GM12878 (cell line): Measurements from ENCODE around the gene MAP3K6. TPM values are rescaled to one million over a fixed set of nuclear protein-coding genes. Genes with fewer than 3 reads are reported as not detected.

Experiments used
- ATAC-seq: fragments of 200-7000 bp; cut with Tn5 transposase; 3 replicates; pipeline ENCODE4 v1.9.1; 2020; ENCODE audit warnings: mild to moderate bottlenecking, moderate library complexity
- BruUV-seq: library from RNA; stranded (reverse); fragments of 400-500 nt; replicated peaks from 2 replicates; lab custom pipeline; 2021; lab: Mats Ljungman, UMichigan
- CTCF ChIA-PET: fragments of 300-600 bp; sonication (Branson Sonifier 250); formaldehyde crosslinking; extraction: SDS; loops from one replicate; lab custom pipeline; 2021; ENCODE audit warnings: inconsistent platforms; lab: Yijun Ruan, JAX
- POLR2A ChIA-PET: fragments of 350-600 bp; formaldehyde crosslinking; extraction: SDS; loops from one replicate; lab custom pipeline; 2021; ENCODE audit warnings: inconsistent platforms; lab: Charles Lee
- RAD21 ChIA-PET: fragments of 300-600 bp; sonication (Branson Sonifier 250); formaldehyde crosslinking; loops from one replicate; lab custom pipeline; 2023; ENCODE audit warnings: antibody characterized with exemption; ENCODE audit not compliant: unreplicated experiment; lab: Charles Lee
- SMC1A ChIA-PET: fragments of 300-600 bp; sonication (Branson Sonifier 250); formaldehyde crosslinking; loops from one replicate; lab custom pipeline; 2023; ENCODE audit not compliant: unreplicated experiment, uncharacterized antibody; lab: Charles Lee
- DNase-seq: peaks from one replicate; pipeline ENCODE4 v3.0.0-alpha.2; 2011; ENCODE audit warnings: low read depth, low spot score
- FAIRE-seq: peaks from 3 replicates; lab custom pipeline; 2011; peaks lifted over from hg19 to GRCh38; lab: Jason Lieb, UNC
- H2AFZ ChIP-seq: 2 replicates; pipeline ENCODE4 v1.6.0; 2011; ENCODE audit warnings: low read depth, low read length, control low read depth; ENCODE audit not compliant: control insufficient read depth
- H3K27ac ChIP-seq: 2 replicates; pipeline ENCODE4 v1.5.1; 2011; ENCODE audit warnings: control low read depth; ENCODE audit not compliant: control insufficient read depth, insufficient read depth
- H3K27me3 ChIP-seq, 2 experiments: replicated peaks in 1 of 2; 2 replicates each; pipeline versions ENCODE4 v1.6.0 to v1.6.1; 2011; ENCODE audit warnings: low read length in 1 of 2; ENCODE audit not compliant: control insufficient read depth in 2 of 2, insufficient read depth in 2 of 2
- H3K36me3 ChIP-seq, 2 experiments: 2 replicates each; pipeline ENCODE4 v1.5.1; 2011; ENCODE audit warnings: low read length in 1 of 2; ENCODE audit not compliant: control insufficient read depth in 2 of 2, insufficient read depth in 2 of 2
- H3K4me1 ChIP-seq: 2 replicates; pipeline ENCODE4 v1.6.1; 2011; ENCODE audit warnings: mild to moderate bottlenecking, low read length, moderate library complexity, mixed read lengths; ENCODE audit not compliant: control insufficient read depth, insufficient read depth
- H3K4me2 ChIP-seq: 2 replicates; pipeline ENCODE4 v1.6.0; 2011; ENCODE audit warnings: control low read depth; ENCODE audit not compliant: control insufficient read depth, insufficient read depth
- H3K4me3 ChIP-seq: fragments of 200-600 bp; sonication (generic); 2 replicates; pipeline ENCODE4 v1.5.1; 2016
- H3K79me2 ChIP-seq: 2 replicates; pipeline ENCODE4 v1.6.0; 2011; ENCODE audit warnings: low read length; ENCODE audit not compliant: control insufficient read depth, insufficient read depth
- H3K9ac ChIP-seq: 2 replicates; pipeline ENCODE4 v1.8.0; 2011; ENCODE audit warnings: low read length, control low read depth, mixed read lengths; ENCODE audit not compliant: control insufficient read depth, insufficient read depth
- H3K9me3 ChIP-seq: replicated peaks from 3 replicates; pipeline ENCODE4 v1.5.1; 2011; ENCODE audit warnings: mild to moderate bottlenecking, low read length; ENCODE audit not compliant: control insufficient read depth, insufficient read depth
- H4K20me1 ChIP-seq: 2 replicates; pipeline ENCODE4 v1.6.0; 2011; ENCODE audit not compliant: control insufficient read depth, insufficient read depth
- DPF2 ChIP-seq: fragments of 450-650 bp; IDR thresholded peaks from 2 replicates; pipeline ENCODE4 v1.6.1; 2017; ENCODE audit warnings: mild to moderate bottlenecking
- E4F1 ChIP-seq: fragments of 450-650 bp; IDR thresholded peaks from 2 replicates; pipeline ENCODE4 v1.6.1; 2018; ENCODE audit warnings: borderline replicate concordance, mild to moderate bottlenecking; ENCODE audit not compliant: partially characterized antibody
- ELK1 ChIP-seq: IDR thresholded peaks from 2 replicates; pipeline ENCODE4 v1.6.1; 2012; ENCODE audit warnings: low read depth, low read length, improper control_type of control experiment
- MEF2B ChIP-seq: fragments of 450-650 bp; IDR thresholded peaks from 2 replicates; pipeline ENCODE4 v1.6.1; 2018; ENCODE audit warnings: mild to moderate bottlenecking, moderate library complexity; ENCODE audit not compliant: partially characterized antibody, poor library complexity, severe bottlenecking
- SUPT20H ChIP-seq: IDR thresholded peaks from 2 replicates; pipeline ENCODE4 v1.6.1; 2011; ENCODE audit warnings: low read depth, mild to moderate bottlenecking, low read length, moderate library complexity, borderline replicate concordance; ENCODE audit not compliant: control insufficient read depth
- ZNF207 ChIP-seq: fragments of 450-650 bp; IDR thresholded peaks from 2 replicates; pipeline ENCODE4 v1.6.1; 2014; ENCODE audit warnings: antibody characterized with exemption, mild to moderate bottlenecking, borderline replicate concordance
- WGBS: methylation state at CpG from one replicate; pipeline ENCODE4 v1.1.6; 2016; ENCODE audit warnings: low lambda C conversion rate; ENCODE audit not compliant: insufficient replicate concordance, insufficient coverage; ENCODE audit errors: missing lambda C conversion rate; 5-methylcytosine and 5-hydroxymethylcytosine counted together
- in situ Hi-C: fragments of 300-500 bp; cut with MboI; formaldehyde crosslinking; loops from 9 replicates; pipeline ENCODE4 v1.14.3; 2018; ENCODE audit warnings: mixed read lengths
- intact Hi-C: fragments of 100-400 bp; cut with micrococcal nuclease; formaldehyde crosslinking; loops from one replicate; pipeline ENCODE4 v1.14.2; 2022; ENCODE audit not compliant: unreplicated experiment
- polyA plus RNA-seq, 11 experiments: library from polyadenylated mRNA; depleted of rRNA in 4 of 11; unstranded in 6 of 11; stranded (reverse) in 5 of 11; fragments of >200 nt; fragmentation: Nextera tagmentation in 4 of 11; fragmentation: Illumina TruSeq in 1 of 11; extraction: Ambion mirVana in 4 of 11; extraction: Trizol in 1 of 11; gene quantifications; 1 replicate in 1 of 11; 2 replicates in 10 of 11; pipeline versions ENCODE4 v1.2.1 to v1.2.3, GENCODE V29; 2011 to 2016; ENCODE audit warnings: inconsistent platforms in 2 of 11, missing spikeins in 2 of 11, low read depth in 1 of 11
- total RNA-seq, 4 experiments: library from RNA; depleted of rRNA in 3 of 4; stranded (reverse); fragments of >200 nt in 3 of 4; fragmentation: Illumina TruSeq in 1 of 4; extraction: Trizol in 1 of 4; gene quantifications; 2 replicates each; pipeline versions ENCODE4 v1.2.1 to v1.2.3, GENCODE V29; 2013 to 2021
- TF ChIP-seq, protein P1 (sequence below): IDR thresholded peaks from 2 replicates; pipeline ENCODE4 v1.6.1; 2012; ENCODE audit warnings: mild to moderate bottlenecking, low read depth, low read length

MAP3K6 gene
- total and polyA plus RNA-seq, 10 of the 15 experiments (the other 5 are each of a cell fraction or from before 2014, with no cell fraction given) = 0.15 to 3.4 (median 1.2) TPM; not detected in 1

- H3K9me3 ChIP-seq = no peaks in the 10 kb centered on the region
- intact Hi-C loops = no loop called here
- H4K20me1 ChIP-seq = no peaks in the 10 kb centered on the region
- no peaks in the 10 kb centered on the region for H3K27me3 ChIP-seq
- no peak overlapping the region for H3K4me2 ChIP-seq
- peaks cover 30% of the 10 kb centered on the region for H3K4me1 ChIP-seq
- RAD21 ChIA-PET = interaction anchor here (0.7 to 9.8 kb wide), 4 partner anchors 15 to 190 kb away, joined by 3 to 94 read pairs (median 25); partner anchors contain the start of genes AHDC1 and WASF2
- TF ChIP-seq E4F1 = no peak
- TF ChIP-seq, all 136 proteins: peak for 0
- ChIA-PET CTCF (interaction anchor here (0.6 to 18.9 kb wide), 10 partner anchors 8 to 369 kb away, joined by 3 to 240 read pairs (median 11); partner anchors contain the start of gene AHDC1), POLR2A (interaction anchor here (0.5 to 1.1 kb wide), 5 partner anchors 16 to 347 kb away, joined by 3 to 5 read pairs (median 3); no protein-coding TSS in a partner anchor), SMC1A (interaction anchor here (0.8 to 22.2 kb wide), 8 partner anchors 12 to 192 kb away, joined by 3 to 470 read pairs (median 8); partner anchors contain the start of gene AHDC1)
- Histone ChIP-seq H2AFZ (no peak overlapping the region), H3K9ac (no peak overlapping the region), H3K79me2 (peaks cover 4% of the 10 kb centered on the region), H3K27ac (no peak overlapping the region), H3K36me3 (peaks cover 21 to 45% of the 10 kb centered on the region in 2 experiments), H3K4me3 (no peak overlapping the region)
- no TSS peak for BruUV-seq
- FAIRE-seq (no peak), ATAC-seq (no peak), DNase-seq (no peak)
- in situ Hi-C loops = no loop called here
- 93% methylated on average over 1 of the region's 1 CpG for WGBS
These were observed 47.3 kb upstream of the MAP3K6 start for GRCh38 chr1:27414091-27414490.

- Histone ChIP-seq H3K27me3 (no peaks in the 10 kb centered on the region), H3K36me3 (peaks cover 27 to 52% of the 10 kb centered on the region in 2 experiments), H2AFZ (no peak overlapping the region), H3K27ac (no peak overlapping the region), H3K4me1 (peaks cover 24% of the 10 kb centered on the region), H4K20me1 (no peaks in the 10 kb centered on the region), H3K9me3 (no peaks in the 10 kb centered on the region), H3K79me2 (peaks cover 2% of the 10 kb centered on the region; the same call in 1 of the 2 replicates), H3K4me2 (no peak overlapping the region), H3K4me3 (no peak overlapping the region), H3K9ac (no peak overlapping the region)
- DNase-seq = no peak
- in situ Hi-C loops = no loop called here
- ChIA-PET CTCF (interaction anchor here (0.6 to 18.9 kb wide), 10 partner anchors 15 to 368 kb away, joined by 3 to 240 read pairs (median 6); partner anchors contain the start of gene AHDC1), RAD21 (interaction anchor here (1.1 to 9.8 kb wide), 3 partner anchors 33 to 76 kb away, joined by 3 to 94 read pairs (median 6); partner anchors contain the start of gene WASF2), SMC1A (interaction anchor here (0.8 to 22.2 kb wide), 6 partner anchors 12 to 193 kb away, joined by 3 to 470 read pairs (median 3); partner anchors contain the start of gene AHDC1), POLR2A (interaction anchor here (0.6 to 1.3 kb wide), 2 partner anchors 15 to 78 kb away, joined by 3 to 6 read pairs; no protein-coding TSS in a partner anchor)
- no peak for FAIRE-seq
- BruUV-seq = no TSS peak
- no peak for ATAC-seq
- intact Hi-C loops = no loop called here
- WGBS = 92% methylated on average over 4 of the region's 4 CpGs
- TF ChIP-seq SUPT20H (no peak), ZNF207 (no peak), DPF2 (no peak), MEF2B (no peak), ELK1 (no peak)
- TF ChIP-seq, protein P1, sequence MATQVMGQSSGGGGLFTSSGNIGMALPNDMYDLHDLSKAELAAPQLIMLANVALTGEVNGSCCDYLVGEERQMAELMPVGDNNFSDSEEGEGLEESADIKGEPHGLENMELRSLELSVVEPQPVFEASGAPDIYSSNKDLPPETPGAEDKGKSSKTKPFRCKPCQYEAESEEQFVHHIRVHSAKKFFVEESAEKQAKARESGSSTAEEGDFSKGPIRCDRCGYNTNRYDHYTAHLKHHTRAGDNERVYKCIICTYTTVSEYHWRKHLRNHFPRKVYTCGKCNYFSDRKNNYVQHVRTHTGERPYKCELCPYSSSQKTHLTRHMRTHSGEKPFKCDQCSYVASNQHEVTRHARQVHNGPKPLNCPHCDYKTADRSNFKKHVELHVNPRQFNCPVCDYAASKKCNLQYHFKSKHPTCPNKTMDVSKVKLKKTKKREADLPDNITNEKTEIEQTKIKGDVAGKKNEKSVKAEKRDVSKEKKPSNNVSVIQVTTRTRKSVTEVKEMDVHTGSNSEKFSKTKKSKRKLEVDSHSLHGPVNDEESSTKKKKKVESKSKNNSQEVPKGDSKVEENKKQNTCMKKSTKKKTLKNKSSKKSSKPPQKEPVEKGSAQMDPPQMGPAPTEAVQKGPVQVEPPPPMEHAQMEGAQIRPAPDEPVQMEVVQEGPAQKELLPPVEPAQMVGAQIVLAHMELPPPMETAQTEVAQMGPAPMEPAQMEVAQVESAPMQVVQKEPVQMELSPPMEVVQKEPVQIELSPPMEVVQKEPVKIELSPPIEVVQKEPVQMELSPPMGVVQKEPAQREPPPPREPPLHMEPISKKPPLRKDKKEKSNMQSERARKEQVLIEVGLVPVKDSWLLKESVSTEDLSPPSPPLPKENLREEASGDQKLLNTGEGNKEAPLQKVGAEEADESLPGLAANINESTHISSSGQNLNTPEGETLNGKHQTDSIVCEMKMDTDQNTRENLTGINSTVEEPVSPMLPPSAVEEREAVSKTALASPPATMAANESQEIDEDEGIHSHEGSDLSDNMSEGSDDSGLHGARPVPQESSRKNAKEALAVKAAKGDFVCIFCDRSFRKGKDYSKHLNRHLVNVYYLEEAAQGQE = no peak
These were observed 46.2 kb upstream of the MAP3K6 start for GRCh38 chr1:27413004-27413403.
